SJCRH30 (cell line): Measurements from ENCODE around the gene IL16. TPM values are rescaled to one million over a fixed set of nuclear protein-coding genes. Genes with fewer than 3 reads are reported as not detected.
A peak's percentile ranks its signal among the peaks of the same experiment; 100 is the strongest.
"Not testable (repeated sequence)": the region's sequence is repeated elsewhere in the genome, so short reads cannot be mapped to it uniquely, and the experiment has no call there.

Experiments
- DNase-seq, 2 experiments: peaks; one replicate each; pipeline ENCODE4 v3.0.0-alpha.2; 2015 to 2020
- H3K27ac ChIP-seq: fragments of 250-450 bp; sonication (Bioruptor Pico); 2 replicates; pipeline ENCODE4 v1.5.1; 2020; ENCODE audit warnings: mild to moderate bottlenecking, moderate library complexity
- H3K27me3 ChIP-seq: fragments of 250-450 bp; sonication (Bioruptor Pico); 2 replicates; pipeline ENCODE4 v1.5.1; 2020; ENCODE audit warnings: mild to moderate bottlenecking, moderate library complexity
- H3K36me3 ChIP-seq: fragments of 250-450 bp; sonication (Bioruptor Pico); 2 replicates; pipeline ENCODE4 v1.5.1; 2020; ENCODE audit warnings: mild to moderate bottlenecking, moderate library complexity
- H3K4me1 ChIP-seq: fragments of 250-450 bp; sonication (Bioruptor Pico); 2 replicates; pipeline ENCODE4 v1.5.1; 2020; ENCODE audit warnings: mild to moderate bottlenecking, moderate library complexity
- H3K4me3 ChIP-seq: fragments of 250-450 bp; sonication (Bioruptor Pico); 2 replicates; pipeline ENCODE4 v1.5.1; 2020; ENCODE audit warnings: mild to moderate bottlenecking, moderate library complexity
- H3K9me3 ChIP-seq: fragments of 250-450 bp; sonication (Bioruptor Pico); replicated peaks from 2 replicates; pipeline ENCODE4 v1.5.1; 2020; ENCODE audit warnings: mild to moderate bottlenecking, moderate library complexity
- total RNA-seq: library from RNA; depleted of rRNA; stranded (reverse); fragments of >200 nt; shearing (Covaris generic); gene quantifications from 2 replicates; pipeline ENCODE4 v1.2.3, GENCODE V29; 2014; rRNA removed

IL16 gene
- total RNA-seq: 0.18 TPM in 1 of 2 replicates, not detected in the other

GRCh38 chr15:81196576-81197254, at the start of gene IL16:
TSS of gene IL16 (plus strand) at chr15:81196879. CDS start at chr15:81225400, 28,521 bp downstream.
- no peaks in the 10 kb centered on the region for H3K4me1 ChIP-seq

GRCh38 chr15:81151389-81151788, 45.3 kb upstream of the IL16 start:
- Histone ChIP-seq H3K27ac (no peak overlapping the region), H3K9me3 (no peaks in the 10 kb centered on the region), H3K4me1 (no peaks in the 10 kb centered on the region), H3K27me3 (no peaks in the 10 kb centered on the region), H3K4me3 (no peak overlapping the region), H3K36me3 (no peaks in the 10 kb centered on the region)
- DNase-seq: no peak

More at GRCh38 chr15:81196576-81197254, at the start of gene IL16:
- DNase-seq: no peak
- no peak within 1 kb of the TSS for H3K27ac ChIP-seq
- peaks cover 7% of the 10 kb centered on the region; the same call in 1 of the 2 replicates for H3K27me3 ChIP-seq
- no peaks in the 10 kb centered on the region for H3K9me3 ChIP-seq
- no peak within 1 kb of the TSS for H3K4me3 ChIP-seq
- H3K36me3 ChIP-seq: no peaks in the 10 kb centered on the region

GRCh38 chr15:81152339-81152738, 44.3 kb upstream of the IL16 start:
- H3K27me3 ChIP-seq: no peaks in the 10 kb centered on the region
- DNase-seq: no peak
- H3K27ac ChIP-seq: no peak overlapping the region
- H3K4me3 ChIP-seq: no peak overlapping the region
- H3K4me1 ChIP-seq: no peaks in the 10 kb centered on the region
- H3K36me3 ChIP-seq: no peaks in the 10 kb centered on the region
- H3K9me3 ChIP-seq: no peaks in the 10 kb centered on the region

GRCh38 chr15:81152799-81153198, 43.9 kb upstream of the IL16 start:
- H3K27me3 ChIP-seq: no peaks in the 10 kb centered on the region
- no peak overlapping the region for H3K4me3 ChIP-seq
- no peaks in the 10 kb centered on the region for H3K9me3 ChIP-seq
- H3K36me3 ChIP-seq: no peaks in the 10 kb centered on the region
- H3K4me1 ChIP-seq: no peaks in the 10 kb centered on the region
- no peak for DNase-seq
- no peak overlapping the region for H3K27ac ChIP-seq

- DNase-seq: peak; percentile 14 to 56
- no peaks in the 10 kb centered on the region for H3K27me3 ChIP-seq
- no peaks in the 10 kb centered on the region for H3K9me3 ChIP-seq
- no peaks in the 10 kb centered on the region for H3K36me3 ChIP-seq
- no peak overlapping the region for H3K27ac ChIP-seq
- H3K4me3 ChIP-seq: no peak overlapping the region
- H3K4me1 ChIP-seq: no peaks in the 10 kb centered on the region; the same call in 1 of the 2 replicates
Measured at GRCh38 chr15:81155375-81156218, 41.1 kb upstream of the IL16 start.

- Histone ChIP-seq H3K9me3 (no peaks in the 10 kb centered on the region), H3K4me3 (no peak overlapping the region), H3K36me3 (no peaks in the 10 kb centered on the region), H3K27me3 (no peaks in the 10 kb centered on the region), H3K4me1 (peaks cover 3% of the 10 kb centered on the region; the same call in 1 of the 2 replicates), H3K27ac (no peak overlapping the region)
- DNase-seq: no peak
Measured at GRCh38 chr15:81156324-81156723, 40.4 kb upstream of the IL16 start.

GRCh38 chr15:81157195-81157938, 39.3 kb upstream of the IL16 start:
- Histone ChIP-seq H3K27ac (no peak overlapping the region), H3K36me3 (no peaks in the 10 kb centered on the region), H3K9me3 (no peaks in the 10 kb centered on the region), H3K27me3 (no peaks in the 10 kb centered on the region), H3K4me1 (peaks cover 3% of the 10 kb centered on the region; the same call in 1 of the 2 replicates), H3K4me3 (no peak overlapping the region)
- DNase-seq: no peak

GRCh38 chr15:81157939-81158223, 38.8 kb upstream of the IL16 start:
- DNase-seq: no peak
- Histone ChIP-seq H3K4me3 (no peak overlapping the region), H3K9me3 (no peaks in the 10 kb centered on the region), H3K4me1 (peaks cover 3% of the 10 kb centered on the region; the same call in 1 of the 2 replicates), H3K27ac (no peak overlapping the region), H3K27me3 (no peaks in the 10 kb centered on the region), H3K36me3 (no peaks in the 10 kb centered on the region)

GRCh38 chr15:81158561-81158960, 38.1 kb upstream of the IL16 start:
- DNase-seq, H3K9me3 ChIP-seq, H3K4me3 ChIP-seq, H3K27me3 ChIP-seq, H3K27ac ChIP-seq, H3K36me3 ChIP-seq, H3K4me1 ChIP-seq: not testable (repeated sequence)

- Histone ChIP-seq H3K27me3 (no peaks in the 10 kb centered on the region), H3K36me3 (no peaks in the 10 kb centered on the region), H3K27ac (no peak overlapping the region), H3K4me1 (peaks cover 3% of the 10 kb centered on the region; the same call in 1 of the 2 replicates), H3K4me3 (no peak overlapping the region), H3K9me3 (no peaks in the 10 kb centered on the region)
- DNase-seq: peak; percentile 27 to 64
Measured at GRCh38 chr15:81160312-81161159, 36.1 kb upstream of the IL16 start.

GRCh38 chr15:81161160-81161673, 35.5 kb upstream of the IL16 start:
- Histone ChIP-seq H3K4me1 (peaks cover 3% of the 10 kb centered on the region; the same call in 1 of the 2 replicates), H3K27ac (no peak overlapping the region), H3K36me3 (no peaks in the 10 kb centered on the region), H3K9me3 (no peaks in the 10 kb centered on the region), H3K27me3 (no peaks in the 10 kb centered on the region), H3K4me3 (no peak overlapping the region)
- no peak for DNase-seq

GRCh38 chr15:81161851-81162250, 34.8 kb upstream of the IL16 start:
- H3K9me3 ChIP-seq: no peaks in the 10 kb centered on the region
- no peaks in the 10 kb centered on the region for H3K36me3 ChIP-seq
- no peak for DNase-seq
- no peak overlapping the region for H3K4me3 ChIP-seq
- no peaks in the 10 kb centered on the region for H3K27me3 ChIP-seq
- no peak overlapping the region for H3K27ac ChIP-seq
- peaks cover 3% of the 10 kb centered on the region; the same call in 1 of the 2 replicates for H3K4me1 ChIP-seq

- Histone ChIP-seq H3K4me3 (no peak overlapping the region), H3K9me3 (no peaks in the 10 kb centered on the region), H3K4me1 (peaks cover 3% of the 10 kb centered on the region; the same call in 1 of the 2 replicates), H3K27ac (no peak overlapping the region), H3K27me3 (no peaks in the 10 kb centered on the region), H3K36me3 (no peaks in the 10 kb centered on the region)
- no peak for DNase-seq
Measured at GRCh38 chr15:81163961-81164800, 32.5 kb upstream of the IL16 start.
